Mesendoderm (in vitro differentiated cells): ENCODE measurements around the gene PARK7.
A peak's percentile ranks its signal among the peaks of the same experiment; 100 is the strongest.

Source experiments
- DNase-seq: peaks from one replicate; pipeline ENCODE4 v3.0.0; 2013
- H2AK5ac ChIP-seq: 2 replicates; pipeline ENCODE4 v1.6.1; 2013; ENCODE audit warnings: low read length, inconsistent platforms
- H2BK120ac ChIP-seq: 2 replicates; pipeline ENCODE4 v1.6.1; 2013; ENCODE audit warnings: low read depth, mild to moderate bottlenecking, low read length, moderate library complexity, mixed read lengths
- H2BK15ac ChIP-seq: replicated peaks from 2 replicates; pipeline ENCODE4 v1.6.1; 2013; ENCODE audit warnings: low read depth, mild to moderate bottlenecking, moderate library complexity
- H2BK5ac ChIP-seq: 2 replicates; pipeline ENCODE4 v1.6.1; 2013; ENCODE audit warnings: low read length, inconsistent platforms
- H3K18ac ChIP-seq: 2 replicates; pipeline ENCODE4 v1.6.1; 2013; ENCODE audit warnings: mild to moderate bottlenecking, low read length, mixed read lengths
- H3K23ac ChIP-seq: one replicate; pipeline ENCODE4 v1.6.1; 2013; ENCODE audit warnings: low read length
- H3K27ac ChIP-seq: 2 replicates; pipeline ENCODE4 v1.5.1; 2013; ENCODE audit warnings: low read depth, mild to moderate bottlenecking, inconsistent platforms, low read length, moderate library complexity
- H3K27me3 ChIP-seq: 2 replicates; pipeline ENCODE4 v1.6.1; 2013; ENCODE audit warnings: low read length, control low read depth, mild to moderate bottlenecking, inconsistent platforms; ENCODE audit not compliant: insufficient read depth, poor library complexity
- H3K36me3 ChIP-seq: 2 replicates; pipeline ENCODE4 v1.6.1; 2013; ENCODE audit warnings: low read length, inconsistent platforms; ENCODE audit not compliant: control insufficient read depth, insufficient read depth
- H3K4ac ChIP-seq: one replicate; pipeline ENCODE4 v1.6.1; 2013; ENCODE audit warnings: low read depth, mild to moderate bottlenecking, low read length, moderate library complexity
- H3K4me1 ChIP-seq: 2 replicates; pipeline ENCODE4 v1.6.1; 2013; ENCODE audit warnings: low read depth, low read length, inconsistent platforms; ENCODE audit not compliant: control insufficient read depth
- H3K4me2 ChIP-seq: 2 replicates; pipeline ENCODE4 v1.6.1; 2013; ENCODE audit warnings: low read length
- H3K4me3 ChIP-seq: 2 replicates; pipeline ENCODE4 v1.5.1; 2013; ENCODE audit warnings: mild to moderate bottlenecking, low read length
- H3K56ac ChIP-seq: one replicate; pipeline ENCODE4 v1.6.1; 2013; ENCODE audit warnings: low read length
- H3K79me1 ChIP-seq: 2 replicates; pipeline ENCODE4 v1.6.1; 2013; ENCODE audit warnings: low read length, inconsistent platforms
- H3K79me2 ChIP-seq: 2 replicates; pipeline ENCODE4 v1.6.1; 2013; ENCODE audit warnings: mild to moderate bottlenecking, low read length; ENCODE audit not compliant: control insufficient read depth, insufficient read depth
- H3K9ac ChIP-seq: 2 replicates; pipeline ENCODE4 v1.6.1; 2013; ENCODE audit warnings: low read length, inconsistent platforms
- H4K5ac ChIP-seq: one replicate; pipeline ENCODE4 v1.6.1; 2013; ENCODE audit warnings: low read length
- H4K8ac ChIP-seq: one replicate; pipeline ENCODE4 v1.6.1; 2013; ENCODE audit warnings: low read depth, mild to moderate bottlenecking, control low read depth, low read length, moderate library complexity
- WGBS: extraction: QIAGEN DNeasy Blood & Tissue Kit; methylation state at CpG from one replicate; pipeline ENCODE4 v1.1.7; 2013; ENCODE audit warnings: low lambda C conversion rate, missing lambda C conversion rate; ENCODE audit not compliant: insufficient coverage; ENCODE audit errors: extremely low coverage; 5-methylcytosine and 5-hydroxymethylcytosine counted together

Gene PARK7

GRCh38 chr1:8002921-8003320 lies 41.4 kb downstream of the PARK7 start:
- H3K27ac ChIP-seq = no peak overlapping the region
- no peak overlapping the region for H3K23ac ChIP-seq
- no peaks in the 10 kb centered on the region for H3K79me1 ChIP-seq
- no peak overlapping the region for H4K8ac ChIP-seq
- H2BK15ac ChIP-seq = no peak overlapping the region
- no CpG with 5 or more reads among the region's 4 CpGs for WGBS
- peaks cover 6% of the 10 kb centered on the region for H3K4me1 ChIP-seq
- H3K4me3 ChIP-seq = no peak overlapping the region
- no peak overlapping the region for H3K18ac ChIP-seq
- H3K36me3 ChIP-seq = no peaks in the 10 kb centered on the region
- no peak overlapping the region for H3K56ac ChIP-seq
- H2BK120ac ChIP-seq = no peak overlapping the region
- H3K4ac ChIP-seq = no peak overlapping the region
- no peak overlapping the region for H2BK5ac ChIP-seq
- no peak for DNase-seq
- no peaks in the 10 kb centered on the region for H3K79me2 ChIP-seq
- no peak overlapping the region for H4K5ac ChIP-seq
- H3K4me2 ChIP-seq = no peak overlapping the region
- no peaks in the 10 kb centered on the region for H3K27me3 ChIP-seq
- H2AK5ac ChIP-seq = no peak overlapping the region
- no peak overlapping the region for H3K9ac ChIP-seq

DNA sequence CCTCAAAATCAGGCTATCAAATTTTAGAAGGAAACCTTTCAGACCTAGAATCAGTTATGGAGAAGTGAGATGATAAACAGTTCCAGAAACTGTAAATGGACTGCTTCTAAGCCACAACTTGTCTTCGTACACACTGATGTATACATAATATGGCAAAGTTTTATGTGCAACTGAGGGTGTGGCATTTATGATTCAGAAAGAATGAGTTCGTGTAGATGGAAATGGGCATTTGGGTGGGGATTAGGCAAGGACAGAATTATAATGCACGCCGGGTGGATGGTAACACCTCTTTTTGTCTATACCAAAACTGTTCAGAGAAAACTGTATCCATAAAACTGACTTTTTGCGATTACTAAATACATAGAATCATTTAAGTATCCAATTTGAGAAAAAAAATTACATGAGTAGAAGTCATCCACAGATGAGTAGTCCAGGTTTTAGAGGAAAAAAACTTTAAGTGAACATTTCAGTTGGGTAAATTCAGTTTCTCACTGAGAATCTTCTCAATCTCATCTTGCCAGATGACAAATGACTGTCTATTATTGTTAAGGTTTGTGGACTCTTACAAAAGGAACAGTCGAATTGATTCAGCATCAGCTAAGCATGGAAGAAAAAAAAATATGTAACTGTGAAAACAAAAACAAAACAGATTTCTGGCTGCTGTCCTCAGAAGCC lies 42.1 kb downstream of the PARK7 start:
- Histone ChIP-seq H2BK120ac (no peak overlapping the region), H3K4me1 (peaks cover 6% of the 10 kb centered on the region), H3K4ac (no peak overlapping the region), H3K9ac (no peak overlapping the region), H2BK15ac (no peak overlapping the region), H2BK5ac (no peak overlapping the region), H3K79me1 (no peaks in the 10 kb centered on the region), H3K36me3 (no peaks in the 10 kb centered on the region), H3K27ac (no peak overlapping the region), H4K8ac (no peak overlapping the region), H3K79me2 (no peaks in the 10 kb centered on the region), H2AK5ac (no peak overlapping the region), H3K23ac (peak overlapping the region; percentile 85), H3K4me3 (no peak overlapping the region), H4K5ac (no peak overlapping the region), H3K56ac (no peak overlapping the region), H3K27me3 (no peaks in the 10 kb centered on the region), H3K18ac (no peak overlapping the region), H3K4me2 (no peak overlapping the region)
- 100% methylated on average over 1 of the region's 6 CpGs for WGBS
- DNase-seq = no peak

GRCh38 chr1:8004113-8004802 lies 42.7 kb downstream of the PARK7 start:
- Histone ChIP-seq H2BK120ac (no peak overlapping the region), H3K18ac (peak overlapping the region; percentile 8), H3K56ac (peak overlapping the region; percentile 66), H4K8ac (no peak overlapping the region), H3K4me2 (no peak overlapping the region), H3K4me1 (peaks cover 6% of the 10 kb centered on the region), H2AK5ac (no peak overlapping the region), H3K9ac (no peak overlapping the region), H3K4me3 (no peak overlapping the region), H3K23ac (peak overlapping the region; percentile 85), H3K79me1 (no peaks in the 10 kb centered on the region), H2BK15ac (no peak overlapping the region), H3K27me3 (no peaks in the 10 kb centered on the region), H3K79me2 (no peaks in the 10 kb centered on the region), H2BK5ac (peak overlapping the region; percentile 6), H4K5ac (no peak overlapping the region), H3K36me3 (no peaks in the 10 kb centered on the region), H3K27ac (peak overlapping the region; percentile 7), H3K4ac (no peak overlapping the region)
- no peak for DNase-seq
- WGBS = no CpG with 5 or more reads among the region's 18 CpGs

GRCh38 chr1:8004803-8005573 lies 43.5 kb downstream of the PARK7 start:
- peak overlapping the region; percentile 58 for H3K56ac ChIP-seq
- no peak overlapping the region for H3K23ac ChIP-seq
- H4K5ac ChIP-seq = no peak overlapping the region
- H3K4me1 ChIP-seq = peaks cover 6% of the 10 kb centered on the region
- no peak overlapping the region for H3K9ac ChIP-seq
- no peaks in the 10 kb centered on the region for H3K27me3 ChIP-seq
- no peaks in the 10 kb centered on the region for H3K79me1 ChIP-seq
- WGBS = no CpG with 5 or more reads among the region's 17 CpGs
- H3K4me3 ChIP-seq = no peak overlapping the region
- no peaks in the 10 kb centered on the region for H3K79me2 ChIP-seq
- H2BK15ac ChIP-seq = no peak overlapping the region
- no peak overlapping the region for H3K4ac ChIP-seq
- peak; percentile 89 for DNase-seq
- no peak overlapping the region for H3K18ac ChIP-seq
- peak overlapping the region; percentile 30 for H3K27ac ChIP-seq
- H2BK5ac ChIP-seq = peak overlapping the region; percentile 49
- H3K4me2 ChIP-seq = no peak overlapping the region
- H2AK5ac ChIP-seq = no peak overlapping the region
- no peaks in the 10 kb centered on the region for H3K36me3 ChIP-seq
- no peak overlapping the region for H2BK120ac ChIP-seq
- no peak overlapping the region for H4K8ac ChIP-seq

- no peak overlapping the region for H2BK5ac ChIP-seq
- peaks cover 6% of the 10 kb centered on the region for H3K4me1 ChIP-seq
- H3K36me3 ChIP-seq = no peaks in the 10 kb centered on the region
- H3K4ac ChIP-seq = no peak overlapping the region
- H4K8ac ChIP-seq = no peak overlapping the region
- no peak overlapping the region for H3K23ac ChIP-seq
- no peak overlapping the region for H2BK15ac ChIP-seq
- H2BK120ac ChIP-seq = no peak overlapping the region
- no peak overlapping the region for H4K5ac ChIP-seq
- H3K56ac ChIP-seq = no peak overlapping the region
- H3K18ac ChIP-seq = no peak overlapping the region
- H3K79me1 ChIP-seq = no peaks in the 10 kb centered on the region
- no peak for DNase-seq
- no peak overlapping the region for H3K4me3 ChIP-seq
- H3K79me2 ChIP-seq = no peaks in the 10 kb centered on the region
- no peak overlapping the region for H3K9ac ChIP-seq
- no peak overlapping the region for H3K4me2 ChIP-seq
- no peaks in the 10 kb centered on the region for H3K27me3 ChIP-seq
- H2AK5ac ChIP-seq = no peak overlapping the region
- 100% methylated on average over 1 of the region's 12 CpGs for WGBS
- no peak overlapping the region for H3K27ac ChIP-seq
Observed at GRCh38 chr1:8006037-8006963, 44.8 kb downstream of the PARK7 start.
